ENCODE results near the gene LPAR4.
A peak's percentile ranks its signal among the peaks of the same experiment; 100 is the strongest.
"Not testable (repeated sequence)": the region's sequence is repeated elsewhere in the genome, so short reads cannot be mapped to it uniquely, and the experiment has no call there.

LPAR4 gene

GRCh38 chrX:78747489-78747888, at the start of gene LPAR4:
Gene LPAR4 (plus strand): TSS chrX:78747720. CDS start chrX:78754870, 7,150 bp downstream.
- DNase-seq (ENCODE audit: low spot score) = peak; percentile 24

DNA sequence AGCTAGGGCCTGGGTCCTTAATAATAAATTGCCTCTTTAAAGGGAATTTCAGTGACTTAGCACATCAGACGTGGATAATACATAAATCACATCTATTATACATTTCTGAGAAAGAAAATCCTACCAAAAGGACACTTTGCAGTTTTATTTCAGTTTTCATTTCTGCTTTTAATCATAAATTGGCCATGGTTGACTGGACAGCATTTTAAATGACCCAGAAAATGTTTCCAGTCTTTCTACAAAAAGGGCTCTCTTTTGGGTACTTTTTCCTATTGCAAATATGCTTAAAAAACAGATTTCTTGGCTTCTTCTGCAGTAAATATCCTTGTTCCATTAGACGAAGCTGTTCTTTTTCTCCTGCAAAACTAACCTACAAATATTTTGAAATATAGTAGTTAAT, 41.4 kb upstream of the LPAR4 start:
- no peak for DNase-seq (ENCODE audit: low spot score)

GRCh38 chrX:78708262-78708661, 39.3 kb upstream of the LPAR4 start:
- DNase-seq (ENCODE audit: low spot score) = peak; percentile 2

GRCh38 chrX:78708816-78709215, 38.7 kb upstream of the LPAR4 start:
- DNase-seq (ENCODE audit: low spot score) = no peak

GRCh38 chrX:78710171-78710570, 37.3 kb upstream of the LPAR4 start:
- DNase-seq (ENCODE audit: low spot score) = no peak

GRCh38 chrX:78712336-78712735, 35.2 kb upstream of the LPAR4 start:
- DNase-seq (ENCODE audit: low spot score) = no peak

DNA sequence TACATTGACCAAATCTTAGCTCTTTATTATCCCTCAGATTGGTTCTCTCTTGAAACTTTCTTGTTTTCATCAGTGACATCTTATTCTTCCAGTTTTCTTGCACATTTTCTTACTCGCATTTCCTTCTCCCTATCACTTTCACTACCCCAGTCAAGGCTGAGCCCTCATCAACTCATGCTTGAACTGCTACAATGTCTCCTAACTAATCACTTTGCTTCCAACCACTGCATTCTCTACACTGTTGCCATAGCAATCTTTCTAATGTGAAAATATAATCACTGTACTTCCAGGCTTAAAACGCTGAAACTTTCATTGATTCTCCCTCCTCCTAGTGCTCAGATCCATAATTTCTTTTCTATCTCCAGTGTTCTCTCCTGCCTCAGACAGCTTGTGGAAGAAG, 22.2 kb upstream of the LPAR4 start:
- no peak for DNase-seq (ENCODE audit: low spot score)

DNA sequence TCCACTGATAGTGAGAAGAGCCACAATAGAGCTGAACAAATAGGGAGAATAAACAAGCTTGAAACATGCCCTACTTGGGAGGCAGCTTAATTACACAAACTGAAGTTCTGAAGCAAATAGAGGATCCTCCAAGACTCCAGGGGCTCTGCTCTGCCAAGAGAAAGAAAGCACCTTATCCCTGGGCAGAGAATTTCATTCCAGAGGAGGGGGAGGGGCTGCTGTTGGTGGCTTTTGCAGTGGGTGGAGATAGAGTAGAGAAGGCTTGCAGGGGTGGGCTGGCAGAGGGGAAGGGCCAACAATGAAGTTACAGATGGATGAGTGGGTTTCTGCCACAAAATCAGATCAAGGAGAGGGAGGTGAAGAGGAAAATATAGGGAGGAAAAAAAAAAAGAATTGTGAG, 1.0 kb upstream of the LPAR4 start:
- DNase-seq (ENCODE audit: low spot score) = no peak

- DNase-seq (ENCODE audit: low spot score) = no peak
Observed at GRCh38 chrX:78747971-78748370, 451 bp downstream of the LPAR4 start.

DNA sequence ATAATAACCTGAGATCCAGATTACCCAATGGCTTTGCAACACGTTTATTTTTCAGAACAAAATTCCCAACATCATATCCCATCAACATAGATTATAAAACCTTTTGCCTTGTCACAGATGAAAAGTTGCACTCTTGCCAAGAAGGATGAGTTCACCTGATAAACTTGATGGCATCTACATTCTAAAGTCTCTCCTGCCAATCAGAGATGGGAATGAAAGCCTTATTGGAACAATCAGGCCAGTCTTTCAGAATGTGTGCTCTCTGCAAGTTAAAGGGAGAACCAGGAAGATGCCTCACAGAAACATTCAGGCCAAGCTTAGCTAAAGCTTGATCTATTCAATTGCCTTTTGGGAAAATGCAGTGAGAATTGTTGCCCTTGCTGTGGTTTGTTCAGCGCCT, 1.3 kb downstream of the LPAR4 start:
- no peak for DNase-seq (ENCODE audit: low spot score)

GRCh38 chrX:78753571-78753970, 6.1 kb downstream of the LPAR4 start:
- DNase-seq (ENCODE audit: low spot score) = no peak

GRCh38 chrX:78754917-78755316, 7.4 kb downstream of the LPAR4 start:
- DNase-seq (ENCODE audit: low spot score) = no peak

- DNase-seq (ENCODE audit: low spot score) = no peak
Observed at GRCh38 chrX:78759081-78759480, 11.6 kb downstream of the LPAR4 start.

- DNase-seq (ENCODE audit: low spot score) = no peak
Observed at GRCh38 chrX:78769101-78769755, 21.7 kb downstream of the LPAR4 start.

DNA sequence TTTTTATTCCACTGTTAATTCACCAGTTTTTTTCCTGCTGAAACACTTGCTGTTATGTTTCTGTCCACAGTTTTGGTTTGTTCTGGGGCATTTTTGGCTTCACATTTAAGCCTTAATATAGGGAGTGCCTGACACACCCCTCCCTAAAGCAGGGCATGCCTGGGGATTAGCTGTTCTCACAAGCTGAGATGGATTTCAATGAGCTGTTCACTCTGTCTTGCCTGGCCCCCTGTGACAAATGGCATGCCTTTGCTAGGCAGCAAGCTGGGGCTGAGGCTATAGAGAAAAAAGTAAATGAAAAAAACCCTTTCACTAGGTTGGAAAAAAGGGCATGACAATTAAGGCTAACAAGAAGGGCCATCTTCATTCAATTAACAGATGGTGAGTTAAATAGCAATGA, 22.4 kb downstream of the LPAR4 start:
- DNase-seq (ENCODE audit: low spot score) = no peak

DNA sequence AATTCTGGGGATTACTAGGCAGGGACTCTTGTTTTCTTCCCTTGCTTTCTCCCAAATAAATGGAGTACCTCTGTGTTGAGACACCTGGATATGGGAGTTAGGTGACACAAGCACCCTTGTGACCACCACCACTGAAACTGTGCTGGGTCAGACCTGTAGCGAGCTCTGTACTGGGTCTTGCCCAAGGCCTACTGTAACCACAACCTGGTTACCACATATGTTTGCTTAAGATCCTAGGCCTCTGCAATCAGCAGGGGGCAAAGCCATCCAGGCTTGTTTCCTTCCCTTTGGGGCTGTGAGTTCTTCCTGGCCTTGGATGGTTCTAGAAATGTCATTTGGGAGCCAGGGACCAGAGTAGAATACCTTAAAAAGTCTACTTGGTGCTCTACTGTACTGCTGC, 49.4 kb downstream of the LPAR4 start:
- DNase-seq (ENCODE audit: low spot score) = no peak

DNA sequence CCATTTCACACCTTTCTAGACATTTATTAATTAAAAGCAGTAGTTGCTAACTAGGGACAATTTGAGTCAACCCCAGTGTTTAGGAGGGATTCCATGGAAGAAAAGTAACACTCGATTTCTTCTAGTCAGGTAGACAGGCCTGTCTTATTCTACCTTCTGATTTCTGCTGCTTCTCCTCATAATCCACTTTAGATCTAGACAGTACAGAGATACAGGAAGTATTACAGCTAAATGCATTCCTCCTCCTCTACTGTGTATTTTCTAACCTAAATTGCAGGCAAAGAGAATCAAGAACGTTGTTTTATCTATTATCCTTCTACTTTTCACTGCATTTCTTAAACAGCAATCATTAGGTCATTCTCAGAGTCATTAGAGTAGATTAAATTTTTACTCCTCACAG, 52.6 kb downstream of the LPAR4 start:
- no peak for DNase-seq (ENCODE audit: low spot score)

DNA sequence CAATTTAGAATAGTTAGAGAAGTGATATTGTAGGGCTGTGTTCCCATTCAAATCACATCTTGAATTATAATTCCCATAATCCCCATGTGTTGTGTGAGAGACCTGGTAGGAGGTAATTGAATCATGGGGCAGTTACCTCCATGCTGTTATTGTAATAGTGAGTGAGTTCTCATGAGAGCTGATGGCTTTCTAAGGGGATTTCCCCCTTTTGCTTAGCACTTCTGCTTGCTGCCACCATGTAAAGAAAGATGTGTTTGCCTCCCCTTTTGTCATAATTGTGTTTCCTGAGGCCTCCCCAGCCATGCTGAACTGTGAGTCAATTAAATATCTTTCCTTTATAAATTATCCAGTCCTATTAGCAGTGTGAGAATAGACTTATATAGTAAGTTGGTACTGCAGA, 53.2 kb downstream of the LPAR4 start:
- no peak for DNase-seq (ENCODE audit: low spot score)

- DNase-seq (ENCODE audit: low spot score) = no peak
Observed at GRCh38 chrX:78801522-78801921, 54.0 kb downstream of the LPAR4 start.

DNA sequence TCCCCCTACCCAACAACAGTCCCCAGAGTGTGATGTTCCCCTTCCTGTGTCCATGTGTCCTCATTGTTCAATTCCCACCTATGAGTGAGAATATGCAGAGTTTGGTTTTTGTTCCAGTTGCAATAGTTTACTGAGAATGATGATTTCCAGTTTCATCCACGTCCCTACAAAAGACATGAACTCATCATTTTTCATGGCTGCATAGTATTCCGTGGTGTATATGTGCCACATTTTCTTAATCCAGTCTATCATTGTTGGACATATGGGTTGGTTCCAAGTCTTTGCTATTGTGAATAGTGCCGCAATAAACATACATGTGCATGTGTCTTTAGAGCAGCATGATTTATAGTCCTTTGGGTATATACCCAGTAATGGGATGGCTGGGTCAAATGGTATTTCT, 55.0 kb downstream of the LPAR4 start:
- not testable (repeated sequence) for DNase-seq (ENCODE audit: low spot score)
